Measurements from ENCODE around the gene MTTP. TPM values are rescaled to one million over a fixed set of nuclear protein-coding genes. Genes with fewer than 3 reads are reported as not detected.

MTTP gene
- polyA plus RNA-seq, 4 donors = 108 to 429 (median 220) TPM

GRCh38 chr4:99634742-99635360 is 60.2 kb downstream of the MTTP start:
- FAIRE-seq (no peak), DNase-seq (no peak)
- H3K27me3 ChIP-seq (ENCODE audit: control insufficient read depth in 3 of 3, insufficient read depth in 3 of 3, low read length in 3 of 3) = no peaks in the 10 kb centered on the region
- H3K4me1 ChIP-seq (ENCODE audit: control insufficient read depth in 3 of 3, insufficient read depth in 2 of 3, low read depth in 1 of 3, low read length in 2 of 3) = no peaks in the 10 kb centered on the region
- no peak overlapping the region for H3K27ac ChIP-seq (ENCODE audit: low read depth in 1 of 3, low read length in 2 of 3)
- H3K4me3 ChIP-seq (ENCODE audit: low read depth in 1 of 3, low read length in 3 of 3) = no peak overlapping the region
- no peaks in the 10 kb centered on the region for H3K9me3 ChIP-seq (ENCODE audit: control insufficient read depth in 2 of 2, insufficient read depth in 1 of 2, low read depth in 1 of 2, low read length in 1 of 2)
- 60 to 70% (median 61%) methylated on average over 1 of the region's 1 CpG for WGBS, 3 donors
- H3K36me3 ChIP-seq (ENCODE audit: control insufficient read depth in 3 of 3, insufficient read depth in 2 of 3, low read depth in 1 of 3, low read length in 3 of 3) = no peaks in the 10 kb centered on the region

GRCh38 chr4:99635601-99636000 is 61.0 kb downstream of the MTTP start:
- WGBS, 3 donors = 78 to 93% (median 86%) methylated on average over 3 of the region's 3 CpGs
- Histone ChIP-seq H3K36me3 (ENCODE audit: control insufficient read depth in 3 of 3, insufficient read depth in 2 of 3, low read depth in 1 of 3, low read length in 3 of 3) (no peaks in the 10 kb centered on the region), H3K4me1 (ENCODE audit: control insufficient read depth in 3 of 3, insufficient read depth in 2 of 3, low read depth in 1 of 3, low read length in 2 of 3) (no peaks in the 10 kb centered on the region), H3K27me3 (ENCODE audit: control insufficient read depth in 3 of 3, insufficient read depth in 3 of 3, low read length in 3 of 3) (no peaks in the 10 kb centered on the region), H3K27ac (ENCODE audit: low read depth in 1 of 3, low read length in 2 of 3) (no peak overlapping the region), H3K9me3 (ENCODE audit: control insufficient read depth in 2 of 2, insufficient read depth in 1 of 2, low read depth in 1 of 2, low read length in 1 of 2) (no peaks in the 10 kb centered on the region), H3K4me3 (ENCODE audit: low read depth in 1 of 3, low read length in 3 of 3) (no peak overlapping the region)
- DNase-seq (no peak), FAIRE-seq (no peak)

GRCh38 chr4:99636422-99636821 is 61.8 kb downstream of the MTTP start:
- no peaks in the 10 kb centered on the region for H3K27me3 ChIP-seq (ENCODE audit: control insufficient read depth in 3 of 3, insufficient read depth in 3 of 3, low read length in 3 of 3)
- DNase-seq (no peak), FAIRE-seq (no peak)
- no peaks in the 10 kb centered on the region for H3K9me3 ChIP-seq (ENCODE audit: control insufficient read depth in 2 of 2, insufficient read depth in 1 of 2, low read depth in 1 of 2, low read length in 1 of 2)
- no peaks in the 10 kb centered on the region for H3K36me3 ChIP-seq (ENCODE audit: control insufficient read depth in 3 of 3, insufficient read depth in 2 of 3, low read depth in 1 of 3, low read length in 3 of 3)
- H3K4me3 ChIP-seq (ENCODE audit: low read depth in 1 of 3, low read length in 3 of 3) = no peak overlapping the region
- no peak overlapping the region for H3K27ac ChIP-seq (ENCODE audit: low read depth in 1 of 3, low read length in 2 of 3)
- no peaks in the 10 kb centered on the region for H3K4me1 ChIP-seq (ENCODE audit: control insufficient read depth in 3 of 3, insufficient read depth in 2 of 3, low read depth in 1 of 3, low read length in 2 of 3)
- 76 to 82% (median 76%) methylated on average over 2 of the region's 2 CpGs for WGBS, 3 donors

- H3K27ac ChIP-seq (ENCODE audit: low read depth in 1 of 3, low read length in 2 of 3) = no peak overlapping the region
- no peaks in the 10 kb centered on the region for H3K36me3 ChIP-seq (ENCODE audit: control insufficient read depth in 3 of 3, insufficient read depth in 2 of 3, low read depth in 1 of 3, low read length in 3 of 3)
- no peaks in the 10 kb centered on the region for H3K9me3 ChIP-seq (ENCODE audit: control insufficient read depth in 2 of 2, insufficient read depth in 1 of 2, low read depth in 1 of 2, low read length in 1 of 2)
- no peaks in the 10 kb centered on the region for H3K4me1 ChIP-seq (ENCODE audit: control insufficient read depth in 3 of 3, insufficient read depth in 2 of 3, low read depth in 1 of 3, low read length in 2 of 3)
- DNase-seq (no peak), FAIRE-seq (no peak)
- 65 to 78% (median 72%) methylated on average over 5 of the region's 5 CpGs for WGBS, 3 donors
- no peaks in the 10 kb centered on the region for H3K27me3 ChIP-seq (ENCODE audit: control insufficient read depth in 3 of 3, insufficient read depth in 3 of 3, low read length in 3 of 3)
- H3K4me3 ChIP-seq (ENCODE audit: low read depth in 1 of 3, low read length in 3 of 3) = no peak overlapping the region
Observed at GRCh38 chr4:99637174-99637573, 62.5 kb downstream of the MTTP start.

- H3K9me3 ChIP-seq (ENCODE audit: control insufficient read depth in 2 of 2, insufficient read depth in 1 of 2, low read depth in 1 of 2, low read length in 1 of 2) = no peaks in the 10 kb centered on the region
- FAIRE-seq (no peak), DNase-seq (no peak)
- H3K27ac ChIP-seq (ENCODE audit: low read depth in 1 of 3, low read length in 2 of 3) = no peak overlapping the region
- H3K27me3 ChIP-seq (ENCODE audit: control insufficient read depth in 3 of 3, insufficient read depth in 3 of 3, low read length in 3 of 3) = no peaks in the 10 kb centered on the region
- no peaks in the 10 kb centered on the region for H3K4me1 ChIP-seq (ENCODE audit: control insufficient read depth in 3 of 3, insufficient read depth in 2 of 3, low read depth in 1 of 3, low read length in 2 of 3)
- 64 to 70% (median 65%) methylated on average over 2 of the region's 2 CpGs for WGBS, 3 donors
- no peak overlapping the region for H3K4me3 ChIP-seq (ENCODE audit: low read depth in 1 of 3, low read length in 3 of 3)
- no peaks in the 10 kb centered on the region for H3K36me3 ChIP-seq (ENCODE audit: control insufficient read depth in 3 of 3, insufficient read depth in 2 of 3, low read depth in 1 of 3, low read length in 3 of 3)
Observed at GRCh38 chr4:99640676-99641075, 66.1 kb downstream of the MTTP start.

- Histone ChIP-seq H3K4me3 (ENCODE audit: low read depth in 1 of 3, low read length in 3 of 3) (no peak overlapping the region), H3K36me3 (ENCODE audit: control insufficient read depth in 3 of 3, insufficient read depth in 2 of 3, low read depth in 1 of 3, low read length in 3 of 3) (no peaks in the 10 kb centered on the region), H3K4me1 (ENCODE audit: control insufficient read depth in 3 of 3, insufficient read depth in 2 of 3, low read depth in 1 of 3, low read length in 2 of 3) (no peaks in the 10 kb centered on the region), H3K9me3 (ENCODE audit: control insufficient read depth in 2 of 2, insufficient read depth in 1 of 2, low read depth in 1 of 2, low read length in 1 of 2) (no peaks in the 10 kb centered on the region), H3K27ac (ENCODE audit: low read depth in 1 of 3, low read length in 2 of 3) (no peak overlapping the region), H3K27me3 (ENCODE audit: control insufficient read depth in 3 of 3, insufficient read depth in 3 of 3, low read length in 3 of 3) (no peaks in the 10 kb centered on the region)
- WGBS, 3 donors = 77% methylated on average over 7 of the region's 7 CpGs
- FAIRE-seq (no peak), DNase-seq (no peak)
Observed at GRCh38 chr4:99642725-99643489, 68.3 kb downstream of the MTTP start.

- no peaks in the 10 kb centered on the region for H3K27me3 ChIP-seq (ENCODE audit: control insufficient read depth in 3 of 3, insufficient read depth in 3 of 3, low read length in 3 of 3)
- no peaks in the 10 kb centered on the region for H3K4me1 ChIP-seq (ENCODE audit: control insufficient read depth in 3 of 3, insufficient read depth in 2 of 3, low read depth in 1 of 3, low read length in 2 of 3)
- no peak overlapping the region for H3K27ac ChIP-seq (ENCODE audit: low read depth in 1 of 3, low read length in 2 of 3)
- no peak for FAIRE-seq
- WGBS, 3 donors = 43 to 71% (median 54%) methylated on average over 5 of the region's 5 CpGs
- H3K4me3 ChIP-seq (ENCODE audit: low read depth in 1 of 3, low read length in 3 of 3) = no peak overlapping the region
- no peaks in the 10 kb centered on the region for H3K36me3 ChIP-seq (ENCODE audit: control insufficient read depth in 3 of 3, insufficient read depth in 2 of 3, low read depth in 1 of 3, low read length in 3 of 3)
- H3K9me3 ChIP-seq (ENCODE audit: control insufficient read depth in 2 of 2, insufficient read depth in 1 of 2, low read depth in 1 of 2, low read length in 1 of 2) = no peaks in the 10 kb centered on the region
- DNase-seq = no peak
Observed at GRCh38 chr4:99644453-99644852, 69.8 kb downstream of the MTTP start.

GRCh38 chr4:99645036-99645435 is 70.4 kb downstream of the MTTP start:
- FAIRE-seq (no peak), DNase-seq (no peak)
- WGBS, 3 donors = 92 to 100% (median 97%) methylated on average over 1 of the region's 1 CpG
- Histone ChIP-seq H3K27ac (ENCODE audit: low read depth in 1 of 3, low read length in 2 of 3) (no peak overlapping the region), H3K9me3 (ENCODE audit: control insufficient read depth in 2 of 2, insufficient read depth in 1 of 2, low read depth in 1 of 2, low read length in 1 of 2) (no peaks in the 10 kb centered on the region), H3K4me1 (ENCODE audit: control insufficient read depth in 3 of 3, insufficient read depth in 2 of 3, low read depth in 1 of 3, low read length in 2 of 3) (no peaks in the 10 kb centered on the region), H3K4me3 (ENCODE audit: low read depth in 1 of 3, low read length in 3 of 3) (no peak overlapping the region), H3K27me3 (ENCODE audit: control insufficient read depth in 3 of 3, insufficient read depth in 3 of 3, low read length in 3 of 3) (no peaks in the 10 kb centered on the region), H3K36me3 (ENCODE audit: control insufficient read depth in 3 of 3, insufficient read depth in 2 of 3, low read depth in 1 of 3, low read length in 3 of 3) (no peaks in the 10 kb centered on the region)

GRCh38 chr4:99645638-99646037 is 71.0 kb downstream of the MTTP start:
- no peak overlapping the region for H3K27ac ChIP-seq (ENCODE audit: low read depth in 1 of 3, low read length in 2 of 3)
- no peaks in the 10 kb centered on the region for H3K36me3 ChIP-seq (ENCODE audit: control insufficient read depth in 3 of 3, insufficient read depth in 2 of 3, low read depth in 1 of 3, low read length in 3 of 3)
- DNase-seq (no peak), FAIRE-seq (no peak)
- no peak overlapping the region for H3K4me3 ChIP-seq (ENCODE audit: low read depth in 1 of 3, low read length in 3 of 3)
- H3K4me1 ChIP-seq (ENCODE audit: control insufficient read depth in 3 of 3, insufficient read depth in 2 of 3, low read depth in 1 of 3, low read length in 2 of 3) = no peaks in the 10 kb centered on the region
- H3K27me3 ChIP-seq (ENCODE audit: control insufficient read depth in 3 of 3, insufficient read depth in 3 of 3, low read length in 3 of 3) = no peaks in the 10 kb centered on the region
- H3K9me3 ChIP-seq (ENCODE audit: control insufficient read depth in 2 of 2, insufficient read depth in 1 of 2, low read depth in 1 of 2, low read length in 1 of 2) = no peaks in the 10 kb centered on the region
